ENCODE data around the gene BMP8A. TPM values are rescaled to one million over a fixed set of nuclear protein-coding genes. Genes with fewer than 3 reads are reported as not detected.
A peak's percentile ranks its signal among the peaks of the same experiment; 100 is the strongest.
"Not testable (repeated sequence)": the region's sequence is repeated elsewhere in the genome, so short reads cannot be mapped to it uniquely, and the experiment has no call there.

BMP8A gene
- total RNA-seq, 1 experiment from 2014 or later = not detected

DNA sequence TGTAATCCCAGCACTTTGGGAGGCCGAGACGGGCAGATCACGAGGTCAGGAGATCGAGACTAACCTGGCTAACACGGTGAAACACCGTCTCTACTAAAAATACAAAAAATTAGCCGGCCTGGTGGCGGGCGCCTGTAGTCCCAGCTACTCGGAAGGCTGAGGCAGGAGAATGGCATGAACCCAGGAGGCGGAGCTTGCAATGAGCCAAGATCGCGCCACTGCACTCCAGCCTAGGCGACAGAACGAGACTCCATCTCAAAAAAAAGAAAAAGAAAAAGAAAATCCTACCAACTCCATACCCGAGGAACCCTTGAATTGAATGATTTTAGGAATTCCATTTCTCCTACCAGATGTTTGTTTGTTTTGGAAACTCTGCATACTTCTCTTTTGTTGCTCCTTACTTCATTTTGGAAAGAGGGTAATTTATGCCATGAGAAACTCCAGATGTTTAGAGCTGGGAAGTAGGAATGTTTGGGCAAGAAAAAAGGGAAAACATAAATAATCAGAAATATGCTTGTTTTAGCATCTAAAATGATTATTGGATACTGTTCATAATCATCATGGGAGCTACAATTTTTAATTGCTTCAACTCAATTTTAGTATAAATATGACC is 24.2 kb upstream of the BMP8A start:
- H3K4me3 ChIP-seq; H3K9me3 ChIP-seq (replicated peaks); H3K27me3 ChIP-seq (replicated peaks); H3K27ac ChIP-seq: not testable (repeated sequence)
- peaks cover 96% of the 10 kb centered on the region for H3K36me3 ChIP-seq
- peaks cover 14% of the 10 kb centered on the region for H3K4me1 ChIP-seq (replicated peaks)
- DNase-seq (ENCODE audit: low read depth in 1 of 2, low spot score in 2 of 2) = peak in 1 of 2 experiments; percentile 21

DNA sequence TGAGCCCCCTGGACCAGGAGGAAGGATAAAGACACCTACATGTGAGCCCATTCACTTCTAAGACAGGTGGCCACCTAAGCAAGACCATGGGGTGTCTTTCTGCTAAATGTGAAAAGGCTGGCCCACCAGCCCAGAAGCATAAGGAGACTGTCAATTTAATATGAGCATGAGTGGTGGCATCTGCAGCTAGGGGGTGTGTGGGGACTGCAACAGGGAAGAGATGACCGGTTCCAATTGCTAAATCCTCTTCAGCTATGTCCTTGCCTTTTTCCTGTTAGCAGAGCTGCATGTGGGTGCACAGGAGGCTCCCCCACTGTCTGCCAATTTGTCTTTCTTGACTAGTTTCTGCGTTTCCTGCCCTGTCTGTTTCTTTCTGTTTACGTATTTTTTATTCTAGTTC is 22.3 kb upstream of the BMP8A start:
- peaks cover 94% of the 10 kb centered on the region for H3K36me3 ChIP-seq

DNA sequence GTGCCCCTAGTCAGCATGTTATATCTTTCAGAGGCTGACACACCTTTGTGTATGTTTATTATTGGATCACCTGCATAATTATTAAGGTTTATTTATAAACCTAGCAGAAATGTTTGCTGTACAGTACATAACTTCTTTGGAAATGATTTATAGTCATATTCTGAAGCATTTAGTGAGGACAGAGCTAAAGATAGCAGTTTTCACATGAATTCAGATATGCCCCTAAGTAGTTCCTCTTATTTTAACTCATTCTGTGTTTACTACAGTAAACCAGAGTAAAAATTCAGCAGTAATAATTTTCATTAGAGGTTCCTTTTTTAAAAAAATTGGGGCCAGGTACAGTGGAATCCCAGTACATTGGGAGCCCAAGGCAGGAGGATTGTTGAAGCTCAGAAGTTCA is 21.4 kb upstream of the BMP8A start:
- H3K27me3 ChIP-seq (replicated peaks) = no peaks in the 10 kb centered on the region
- no peak overlapping the region for H3K4me3 ChIP-seq
- H3K36me3 ChIP-seq = peaks cover 94% of the 10 kb centered on the region
- no peak overlapping the region for H3K27ac ChIP-seq
- peaks cover 14% of the 10 kb centered on the region for H3K4me1 ChIP-seq (replicated peaks)
- H3K9me3 ChIP-seq (replicated peaks) = no peaks in the 10 kb centered on the region
- DNase-seq (ENCODE audit: low read depth in 1 of 2, low spot score in 2 of 2) = no peak

More for the DNA sequence above, 22.3 kb upstream of the BMP8A start:
- DNase-seq (ENCODE audit: low read depth in 1 of 2, low spot score in 2 of 2) = no peak
- Histone ChIP-seq H3K27ac (no peak overlapping the region), H3K4me1 (replicated peaks) (peaks cover 14% of the 10 kb centered on the region), H3K27me3 (replicated peaks) (no peaks in the 10 kb centered on the region), H3K4me3 (no peak overlapping the region), H3K9me3 (replicated peaks) (no peaks in the 10 kb centered on the region)

GRCh38 chr1:39472826-39473225 is 18.6 kb upstream of the BMP8A start:
- Histone ChIP-seq H3K27me3 (replicated peaks) (no peaks in the 10 kb centered on the region), H3K9me3 (replicated peaks) (no peaks in the 10 kb centered on the region), H3K36me3 (peaks cover 91% of the 10 kb centered on the region), H3K27ac (no peak overlapping the region), H3K4me3 (no peak overlapping the region), H3K4me1 (replicated peaks) (no peaks in the 10 kb centered on the region)
- DNase-seq (ENCODE audit: low read depth in 1 of 2, low spot score in 2 of 2) = no peak

GRCh38 chr1:39473324-39473723 is 18.1 kb upstream of the BMP8A start:
- H3K27ac ChIP-seq = no peak overlapping the region
- no peaks in the 10 kb centered on the region for H3K4me1 ChIP-seq (replicated peaks)
- H3K4me3 ChIP-seq = no peak overlapping the region
- H3K27me3 ChIP-seq (replicated peaks) = no peaks in the 10 kb centered on the region
- H3K9me3 ChIP-seq (replicated peaks) = no peaks in the 10 kb centered on the region
- peaks cover 90% of the 10 kb centered on the region for H3K36me3 ChIP-seq
- no peak for DNase-seq (ENCODE audit: low read depth in 1 of 2, low spot score in 2 of 2)

DNA sequence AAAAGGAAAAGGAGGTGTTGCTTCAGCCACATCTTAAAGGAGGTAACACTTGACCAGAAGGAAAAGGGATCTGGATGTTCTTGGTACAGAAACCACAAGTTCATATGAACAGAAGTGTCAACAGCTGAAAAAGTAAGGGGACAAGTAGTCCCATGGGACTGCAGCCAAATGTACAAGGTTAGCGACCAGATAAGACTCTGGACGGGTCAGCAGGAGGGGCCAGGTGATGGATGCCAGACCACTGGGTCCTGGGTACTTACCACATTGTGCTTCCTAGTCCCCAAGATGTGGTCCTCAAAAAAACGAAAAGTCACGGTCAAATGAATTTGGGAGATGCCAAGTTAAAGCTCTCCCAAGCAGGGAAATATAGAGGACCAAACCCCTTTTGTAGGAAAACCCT is 16.6 kb upstream of the BMP8A start:
- Histone ChIP-seq H3K4me1 (replicated peaks) (no peaks in the 10 kb centered on the region), H3K36me3 (peaks cover 90% of the 10 kb centered on the region), H3K27me3 (replicated peaks) (no peaks in the 10 kb centered on the region), H3K27ac (no peak overlapping the region), H3K4me3 (no peak overlapping the region), H3K9me3 (replicated peaks) (no peaks in the 10 kb centered on the region)
- no peak for DNase-seq (ENCODE audit: low read depth in 1 of 2, low spot score in 2 of 2)

DNA sequence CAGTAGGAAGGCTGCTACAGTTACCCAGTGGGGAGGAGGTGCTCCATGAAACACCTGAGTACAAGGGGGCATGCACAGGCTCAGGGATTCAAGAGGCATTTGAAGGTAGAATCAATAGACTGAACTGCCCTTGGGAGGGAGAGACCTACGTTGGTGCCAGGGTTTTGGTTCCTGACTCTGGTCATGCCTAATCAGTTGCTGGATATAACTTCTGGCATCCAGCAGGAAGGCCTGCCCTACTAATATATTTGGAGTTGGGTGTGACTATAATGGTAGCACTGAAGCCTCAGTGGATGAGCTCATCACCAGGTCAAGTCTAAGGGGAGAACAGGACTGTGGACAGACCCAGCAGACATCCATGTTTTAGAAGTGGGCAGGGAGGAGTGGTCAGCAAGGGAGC is 15.9 kb upstream of the BMP8A start:
- H3K27me3 ChIP-seq (replicated peaks); DNase-seq (ENCODE audit: low read depth in 1 of 2, low spot score in 2 of 2); H3K9me3 ChIP-seq (replicated peaks); H3K27ac ChIP-seq; H3K4me1 ChIP-seq (replicated peaks); H3K4me3 ChIP-seq: not testable (repeated sequence)
- H3K36me3 ChIP-seq = peaks cover 88% of the 10 kb centered on the region

GRCh38 chr1:39478126-39478915 is 13.1 kb upstream of the BMP8A start:
- no peak for DNase-seq (ENCODE audit: low read depth in 1 of 2, low spot score in 2 of 2)
- H3K4me3 ChIP-seq = no peak overlapping the region
- H3K27ac ChIP-seq = no peak overlapping the region
- H3K9me3 ChIP-seq (replicated peaks) = no peaks in the 10 kb centered on the region
- H3K4me1 ChIP-seq (replicated peaks) = no peaks in the 10 kb centered on the region
- H3K36me3 ChIP-seq = peaks cover 82% of the 10 kb centered on the region
- no peaks in the 10 kb centered on the region for H3K27me3 ChIP-seq (replicated peaks)

DNA sequence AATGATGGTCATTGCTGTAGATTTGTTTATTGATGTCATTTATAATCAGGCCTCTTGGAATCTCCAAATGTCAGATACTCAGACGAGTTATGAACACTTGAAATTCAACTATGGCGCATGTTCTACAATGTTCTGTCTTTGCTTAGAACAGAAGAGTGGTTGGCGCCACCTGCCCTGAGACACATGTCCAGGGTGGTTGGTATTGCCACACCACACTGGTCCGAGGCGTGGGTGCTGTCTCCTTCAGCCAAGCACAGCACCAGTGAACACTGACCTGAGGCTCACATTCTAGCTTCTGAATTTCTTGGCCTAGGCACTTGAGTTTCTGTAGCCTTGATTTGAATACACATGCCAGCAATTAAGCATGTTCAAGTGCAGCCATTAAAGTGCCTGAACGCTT is 10.1 kb upstream of the BMP8A start:
- H3K36me3 ChIP-seq = peaks cover 83% of the 10 kb centered on the region
- H3K27ac ChIP-seq = no peak overlapping the region
- DNase-seq (ENCODE audit: low read depth in 1 of 2, low spot score in 2 of 2) = no peak
- no peaks in the 10 kb centered on the region for H3K9me3 ChIP-seq (replicated peaks)
- H3K4me1 ChIP-seq (replicated peaks) = no peaks in the 10 kb centered on the region
- H3K4me3 ChIP-seq = no peak overlapping the region
- no peaks in the 10 kb centered on the region for H3K27me3 ChIP-seq (replicated peaks)

DNA sequence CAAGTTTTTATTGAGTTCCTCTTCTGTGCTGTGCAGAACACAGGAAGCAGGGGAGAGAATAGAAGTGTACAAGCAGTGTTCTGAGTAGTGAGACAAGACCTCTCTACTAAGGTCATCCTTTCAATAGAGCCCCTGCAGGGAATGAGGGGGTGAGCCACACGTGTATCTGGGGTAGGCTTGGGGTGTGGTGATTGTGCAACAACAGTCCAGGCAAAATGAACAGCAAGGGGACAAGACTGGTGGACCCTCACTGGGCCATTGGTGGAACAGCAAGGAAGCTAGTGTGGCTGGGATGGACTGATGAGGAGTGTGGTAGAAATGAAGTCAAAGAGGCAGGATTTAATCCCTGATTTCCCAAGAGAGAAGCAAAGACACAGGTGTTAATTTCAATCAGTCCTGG is 8.2 kb upstream of the BMP8A start:
- Histone ChIP-seq H3K4me3 (no peak overlapping the region), H3K36me3 (peaks cover 87% of the 10 kb centered on the region), H3K27me3 (replicated peaks) (no peaks in the 10 kb centered on the region), H3K4me1 (replicated peaks) (no peaks in the 10 kb centered on the region), H3K9me3 (replicated peaks) (no peaks in the 10 kb centered on the region), H3K27ac (no peak overlapping the region)
- DNase-seq (ENCODE audit: low read depth in 1 of 2, low spot score in 2 of 2) = no peak

GRCh38 chr1:39484564-39484963 is 6.9 kb upstream of the BMP8A start:
- Histone ChIP-seq H3K27ac (no peak overlapping the region), H3K27me3 (replicated peaks) (no peaks in the 10 kb centered on the region), H3K36me3 (peaks cover 74% of the 10 kb centered on the region), H3K4me1 (replicated peaks) (no peaks in the 10 kb centered on the region), H3K4me3 (no peak overlapping the region), H3K9me3 (replicated peaks) (no peaks in the 10 kb centered on the region)
- no peak for DNase-seq (ENCODE audit: low read depth in 1 of 2, low spot score in 2 of 2)

DNA sequence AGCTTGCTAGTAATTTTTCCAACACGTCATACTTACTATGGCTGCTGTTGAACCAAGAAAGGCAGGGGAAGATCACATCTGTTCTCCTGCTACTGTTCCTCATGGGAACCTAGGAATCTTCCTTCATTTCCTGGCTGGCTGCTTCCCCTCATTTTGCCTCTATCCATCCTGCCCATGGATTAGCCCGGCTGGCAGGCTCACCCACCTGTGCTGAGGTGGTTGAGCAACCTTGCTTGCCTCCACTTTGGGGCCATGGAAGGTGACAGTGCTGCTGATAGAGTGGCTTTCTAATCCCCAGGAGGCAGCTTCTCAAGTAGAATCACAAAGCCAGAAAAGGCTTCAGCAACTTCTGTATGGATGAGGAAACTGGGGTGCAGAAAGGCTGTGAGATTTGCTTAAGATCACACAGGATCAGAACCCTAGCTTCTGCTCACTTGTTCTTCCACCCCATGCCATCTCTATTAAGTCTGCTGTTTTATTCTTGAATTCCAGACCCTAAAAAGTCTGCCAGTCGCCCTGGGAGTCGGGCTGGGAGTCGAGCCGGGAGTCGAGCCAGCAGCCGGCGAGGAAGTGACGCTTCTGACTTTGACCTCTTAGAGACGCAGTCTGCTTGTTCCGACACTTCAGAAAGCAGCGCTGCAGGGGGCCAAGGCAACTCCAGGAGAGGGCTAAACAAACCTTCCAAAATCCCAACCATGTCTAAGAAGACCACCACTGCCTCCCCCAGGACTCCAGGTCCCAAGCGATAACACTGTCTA is 6.2 kb upstream of the BMP8A start:
- H3K4me3 ChIP-seq = no peak overlapping the region
- DNase-seq (ENCODE audit: low read depth in 1 of 2, low spot score in 2 of 2) = no peak

DNA sequence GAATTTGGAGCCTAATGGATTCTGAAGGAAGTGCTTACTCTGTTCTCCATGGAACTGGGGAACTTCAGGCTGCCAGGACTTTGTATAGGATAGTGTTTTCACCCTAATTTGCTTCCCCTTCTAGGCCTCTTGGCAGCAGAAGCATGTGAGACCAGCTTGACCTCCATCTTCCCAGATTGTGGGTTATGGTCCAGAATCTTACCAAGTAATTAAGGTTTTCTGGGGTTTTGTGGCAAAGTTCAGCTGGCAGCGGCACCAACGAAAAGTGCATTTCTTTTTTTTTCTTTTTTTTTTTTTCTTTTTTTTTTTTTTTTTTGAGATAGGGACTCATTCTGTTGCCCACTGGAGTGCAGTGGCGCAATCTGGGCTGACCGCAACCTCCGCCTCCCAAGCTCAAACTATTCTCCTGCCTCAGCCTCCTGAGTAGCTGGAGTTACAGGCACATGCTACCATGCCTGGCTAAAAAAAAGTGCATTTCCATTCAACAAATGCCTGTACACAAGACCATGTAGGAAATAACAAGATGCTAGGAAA is 3.4 kb upstream of the BMP8A start:
- DNase-seq (ENCODE audit: low read depth in 1 of 2, low spot score in 2 of 2) = no peak
- Histone ChIP-seq H3K36me3 (peaks cover 47% of the 10 kb centered on the region), H3K4me3 (no peak overlapping the region), H3K27me3 (replicated peaks) (peaks cover 11% of the 10 kb centered on the region), H3K27ac (no peak overlapping the region), H3K4me1 (replicated peaks) (peaks cover 12% of the 10 kb centered on the region), H3K9me3 (replicated peaks) (peaks cover 8% of the 10 kb centered on the region)

More for the DNA sequence above, 6.2 kb upstream of the BMP8A start:
- Histone ChIP-seq H3K36me3 (peaks cover 67% of the 10 kb centered on the region), H3K9me3 (replicated peaks) (no peaks in the 10 kb centered on the region), H3K27ac (no peak overlapping the region), H3K4me1 (replicated peaks) (no peaks in the 10 kb centered on the region), H3K27me3 (replicated peaks) (no peaks in the 10 kb centered on the region)

All from SJSA1 (cell line).